ENCODE data around the gene MR1. TPM values are rescaled to one million over a fixed set of nuclear protein-coding genes. Genes with fewer than 3 reads are reported as not detected.

The MR1 gene
- total and polyA plus RNA-seq, 8 donors = 1.1 to 40.8 (median 7.5) TPM

- H3K27me3 ChIP-seq = no peaks in the 10 kb centered on the region
Observed at GRCh38 chr1:181079920-181080319, 46.1 kb downstream of the MR1 start.

DNA sequence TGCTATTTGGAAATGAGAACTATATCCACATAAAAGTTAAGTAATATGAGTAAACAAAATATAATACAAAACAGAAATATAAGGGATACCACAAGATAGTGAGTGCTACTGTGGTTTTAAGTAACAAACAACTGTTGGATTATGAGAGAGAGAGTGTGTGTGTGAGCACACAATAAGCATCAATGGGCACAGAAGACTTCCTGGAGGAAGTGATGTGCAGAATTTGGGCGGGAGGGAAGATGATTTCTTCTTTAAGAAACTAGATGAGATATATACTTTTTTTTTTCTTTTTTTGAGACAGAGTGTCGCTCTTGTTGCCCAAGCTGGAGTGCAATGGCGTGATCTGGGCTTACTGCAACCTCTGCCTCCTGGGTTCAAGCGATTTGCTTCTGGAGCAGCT is 46.8 kb downstream of the MR1 start:
- 85 to 94% (median 88%) methylated on average over 4 of the region's 4 CpGs for WGBS, 5 donors
- H3K9me3 ChIP-seq = no peaks in the 10 kb centered on the region
- intact Hi-C loops (cut with DNase I; ENCODE audit: low total_unique reads) = no loop called here

More at GRCh38 chr1:181079920-181080319, 46.1 kb downstream of the MR1 start:
- H3K27ac ChIP-seq = no peak overlapping the region
- intact Hi-C loops (cut with DNase I; ENCODE audit: low total_unique reads) = no loop called here
- TF ChIP-seq EP300 (IDR thresholded peaks at IDR 0.05) (no peak), POLR2A (IDR thresholded peaks at IDR 0.05) (no peak), POLR2AphosphoS5 (IDR thresholded peaks at IDR 0.05) (no peak)
- TF ChIP-seq, protein P1, sequence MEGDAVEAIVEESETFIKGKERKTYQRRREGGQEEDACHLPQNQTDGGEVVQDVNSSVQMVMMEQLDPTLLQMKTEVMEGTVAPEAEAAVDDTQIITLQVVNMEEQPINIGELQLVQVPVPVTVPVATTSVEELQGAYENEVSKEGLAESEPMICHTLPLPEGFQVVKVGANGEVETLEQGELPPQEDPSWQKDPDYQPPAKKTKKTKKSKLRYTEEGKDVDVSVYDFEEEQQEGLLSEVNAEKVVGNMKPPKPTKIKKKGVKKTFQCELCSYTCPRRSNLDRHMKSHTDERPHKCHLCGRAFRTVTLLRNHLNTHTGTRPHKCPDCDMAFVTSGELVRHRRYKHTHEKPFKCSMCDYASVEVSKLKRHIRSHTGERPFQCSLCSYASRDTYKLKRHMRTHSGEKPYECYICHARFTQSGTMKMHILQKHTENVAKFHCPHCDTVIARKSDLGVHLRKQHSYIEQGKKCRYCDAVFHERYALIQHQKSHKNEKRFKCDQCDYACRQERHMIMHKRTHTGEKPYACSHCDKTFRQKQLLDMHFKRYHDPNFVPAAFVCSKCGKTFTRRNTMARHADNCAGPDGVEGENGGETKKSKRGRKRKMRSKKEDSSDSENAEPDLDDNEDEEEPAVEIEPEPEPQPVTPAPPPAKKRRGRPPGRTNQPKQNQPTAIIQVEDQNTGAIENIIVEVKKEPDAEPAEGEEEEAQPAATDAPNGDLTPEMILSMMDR (IDR thresholded peaks at IDR 0.05) = no peak
- H3K4me1 ChIP-seq = peaks cover 0 to 9% (median 3%) of the 10 kb centered on the region in 4 donors
- WGBS, 5 donors = 52 to 81% (median 71%) methylated on average over 4 of the region's 4 CpGs
- H3K4me3 ChIP-seq = no peak overlapping the region
- no peaks in the 10 kb centered on the region for H3K9me3 ChIP-seq
- no peaks in the 10 kb centered on the region for H3K36me3 ChIP-seq
- DNase-seq = no peak

DNA sequence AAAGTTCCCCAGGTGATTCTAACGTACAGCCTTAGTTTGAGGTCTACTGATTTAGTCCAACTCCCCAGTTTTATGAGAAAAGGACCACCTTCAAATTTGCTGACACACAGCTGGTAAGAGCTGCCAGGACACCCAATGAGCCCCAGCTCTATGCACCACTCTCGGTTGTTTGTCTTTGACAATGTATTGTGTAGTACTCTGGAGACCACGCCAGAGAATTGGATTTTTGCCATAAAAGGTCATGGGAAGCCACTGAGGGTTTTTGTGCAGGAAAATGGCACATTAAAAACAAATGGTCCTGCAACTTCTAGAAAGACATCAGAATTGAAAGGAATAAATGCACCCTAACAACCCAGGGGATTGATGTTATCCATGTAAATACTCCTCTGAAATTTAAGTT is 47.6 kb downstream of the MR1 start:
- Histone ChIP-seq H3K4me1 (peaks cover 0 to 9% (median 3%) of the 10 kb centered on the region in 4 donors), H3K36me3 (no peaks in the 10 kb centered on the region), H3K4me3 (no peak overlapping the region), H3K9me3 (no peaks in the 10 kb centered on the region), H3K27me3 (no peaks in the 10 kb centered on the region), H3K27ac (no peak overlapping the region)
- intact Hi-C loops (cut with DNase I; ENCODE audit: low total_unique reads) = no loop called here
- 34 to 49% (median 46%) methylated on average over 3 of the region's 3 CpGs for WGBS, 5 donors
- TF ChIP-seq POLR2AphosphoS5 (IDR thresholded peaks at IDR 0.05) = no peak
- TF ChIP-seq POLR2A (IDR thresholded peaks at IDR 0.05) = no peak
- TF ChIP-seq EP300 (IDR thresholded peaks at IDR 0.05) = no peak
- TF ChIP-seq, protein P1 (IDR thresholded peaks at IDR 0.05) = no peak
- DNase-seq = no peak

More for the DNA sequence above, 46.8 kb downstream of the MR1 start:
- no peak for TF ChIP-seq POLR2A (IDR thresholded peaks at IDR 0.05)
- no peak for TF ChIP-seq EP300 (IDR thresholded peaks at IDR 0.05)
- no peak for TF ChIP-seq POLR2AphosphoS5 (IDR thresholded peaks at IDR 0.05)
- TF ChIP-seq, protein P1 (IDR thresholded peaks at IDR 0.05) = no peak
- no peak for DNase-seq
- peaks cover 0 to 9% (median 3%) of the 10 kb centered on the region in 4 donors for H3K4me1 ChIP-seq
- H3K27me3 ChIP-seq = no peaks in the 10 kb centered on the region
- H3K36me3 ChIP-seq = no peaks in the 10 kb centered on the region
- H3K4me3 ChIP-seq = no peak overlapping the region
- no peak overlapping the region for H3K27ac ChIP-seq

DNA sequence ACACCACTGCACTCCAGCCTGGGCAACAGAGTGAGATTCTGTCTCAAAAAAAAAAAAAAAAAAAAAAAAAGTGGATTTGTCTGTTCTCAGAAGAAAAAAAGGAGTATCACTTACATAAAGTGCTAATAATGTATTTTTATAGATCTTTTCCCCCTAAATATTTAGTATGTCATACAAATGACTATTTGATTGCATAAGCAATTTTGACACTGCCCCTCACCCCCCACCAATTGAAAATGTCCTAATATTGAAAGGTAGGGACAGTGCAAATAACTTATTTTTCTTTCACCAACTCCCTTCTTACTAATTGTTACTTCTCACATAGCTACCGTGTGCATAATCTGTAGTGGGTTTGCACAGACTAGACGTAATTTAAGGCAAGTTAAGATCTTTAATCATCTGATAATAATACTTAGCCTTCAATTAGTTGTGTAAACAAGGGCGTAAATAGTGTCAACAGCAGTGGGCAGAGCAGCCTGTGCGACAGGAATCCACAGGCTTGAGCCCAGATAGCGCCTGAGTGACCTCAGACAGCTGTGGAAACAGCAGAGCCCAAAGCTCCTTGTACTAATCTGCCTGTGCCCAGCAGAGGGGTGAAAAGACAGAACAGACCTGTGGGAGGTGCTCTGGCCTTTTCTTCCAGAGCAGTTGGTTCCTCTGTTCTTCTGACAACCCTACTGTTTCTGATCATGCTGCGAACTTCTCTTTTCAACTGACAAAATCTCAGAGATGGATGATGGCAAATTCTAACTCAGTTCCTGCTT is 50.2 kb downstream of the MR1 start:
- Histone ChIP-seq H3K27ac (no peak overlapping the region), H3K4me3 (no peak overlapping the region), H3K27me3 (no peaks in the 10 kb centered on the region), H3K4me1 (peaks cover 0 to 20% (median 9%) of the 10 kb centered on the region in 4 donors), H3K36me3 (no peaks in the 10 kb centered on the region), H3K9me3 (no peaks in the 10 kb centered on the region)
- 10 to 20% (median 15%) methylated on average over 6 of the region's 6 CpGs for WGBS, 5 donors
- intact Hi-C loops (cut with DNase I; ENCODE audit: low total_unique reads) = no loop called here
- TF ChIP-seq, protein P1 (IDR thresholded peaks at IDR 0.05) = peak in 3 of 7 experiments; percentile 19 to 51 (median 47)
- peak in 1 of 3 donors; percentile 15 for TF ChIP-seq POLR2AphosphoS5 (IDR thresholded peaks at IDR 0.05)
- TF ChIP-seq EP300 (IDR thresholded peaks at IDR 0.05) = no peak
- DNase-seq = peak; percentile 62 to 79

Measured in stomach (tissue), 9 donors.